ENCODE measurements around the gene CXXC4. TPM values are rescaled to one million over a fixed set of nuclear protein-coding genes. Genes with fewer than 3 reads are reported as not detected.

CXXC4 gene
- total RNA-seq, 1 experiment from 2014 or later: 4.2 TPM

DNA sequence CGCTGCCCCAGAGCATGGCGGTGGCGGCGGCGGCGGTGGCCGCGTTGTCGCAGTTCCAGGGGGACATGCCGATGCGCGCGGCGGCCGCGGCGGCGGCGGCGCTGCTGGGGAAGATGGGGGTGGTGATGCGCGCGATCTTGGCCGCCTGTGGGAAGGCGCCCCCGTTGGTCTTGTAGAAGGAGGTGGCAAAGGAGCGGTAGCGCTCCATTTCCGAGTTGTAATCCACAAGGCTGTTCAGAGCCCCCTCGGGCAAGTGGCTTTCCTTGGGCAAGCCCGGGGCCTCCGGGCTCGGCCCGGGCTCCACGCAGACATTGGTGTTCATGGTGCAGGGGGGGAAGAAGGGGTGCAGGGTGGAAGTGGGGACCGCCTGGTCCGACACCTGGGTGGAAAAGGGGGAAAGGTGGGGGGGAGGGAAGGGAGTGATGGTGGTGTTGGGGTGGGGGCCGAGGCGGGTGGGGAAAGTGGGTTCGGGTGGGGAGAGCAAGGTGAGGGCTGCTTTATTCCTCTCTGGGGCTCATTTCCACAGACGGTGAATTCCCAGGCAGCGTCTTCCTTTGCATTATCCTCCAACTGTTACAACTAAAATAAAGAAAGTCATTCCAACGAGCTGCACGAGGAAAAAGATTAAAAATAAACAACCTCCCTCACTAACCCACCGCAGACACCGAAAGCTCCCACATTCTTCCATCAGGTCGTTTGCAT is 3.1 kb downstream of the CXXC4 start:
- no peak overlapping the region for H2BK15ac ChIP-seq (ENCODE audit: low read depth, low read length)
- H3K9ac ChIP-seq (ENCODE audit: extremely low read depth, insufficient read length, low read length): peak overlapping the region; percentile 65
- no peak overlapping the region for H2AK5ac ChIP-seq (ENCODE audit: insufficient read length, low read length)
- H3K4me1 Mint-ChIP-seq: peaks cover 57 to 63% of the 10 kb centered on the region in 2 experiments
- no peak overlapping the region for H2BK12ac ChIP-seq (ENCODE audit: insufficient read length, low read depth, low read length)
- H3K4ac ChIP-seq (ENCODE audit: low read depth, low read length): no peak overlapping the region
- no peak overlapping the region for H4K8ac ChIP-seq (replicated peaks; ENCODE audit: insufficient read length, low read depth, low read length)
- H3K4me2 ChIP-seq (ENCODE audit: insufficient read depth, insufficient read length, low read length): peak overlapping the region; percentile 98
- no peak overlapping the region for H2BK5ac ChIP-seq (ENCODE audit: insufficient read length, low read length)
- no peaks in the 10 kb centered on the region for H4K20me1 ChIP-seq (ENCODE audit: control insufficient read depth, insufficient read depth, insufficient read length)
- no peak overlapping the region for H2BK120ac ChIP-seq (ENCODE audit: low read depth, low read length, poor library complexity, severe bottlenecking)
- no peak overlapping the region for H2BK20ac ChIP-seq (ENCODE audit: low read depth, low read length, poor library complexity, severe bottlenecking)
- H3K27ac ChIP-seq (ENCODE audit: insufficient read length, low read depth, low read length): peak overlapping the region; percentile 24
- H2AFZ ChIP-seq (ENCODE audit: low read length): no peak overlapping the region
- H3T11ph ChIP-seq (ENCODE audit: low read length): no peak overlapping the region
- peak; percentile 59 for DNase-seq
- no peaks in the 10 kb centered on the region; a peak in 2 of 7 replicates for H3K36me3 Mint-ChIP-seq (ENCODE audit: insufficient read depth in 1 of 3, low read depth in 3 of 3)
- H4K91ac ChIP-seq (ENCODE audit: insufficient read length, low read depth, low read length): no peak overlapping the region
- H3K79me1 ChIP-seq (ENCODE audit: insufficient read depth, low read depth, low read length, poor library complexity, severe bottlenecking): no peaks in the 10 kb centered on the region
- H3K9me3 ChIP-seq (ENCODE audit: control insufficient read depth, low read depth, low read length): no peaks in the 10 kb centered on the region
- no peak overlapping the region for H3K23ac ChIP-seq (ENCODE audit: insufficient read length, low read depth, low read length)
- H3K27me3 Mint-ChIP-seq (ENCODE audit: low read depth): peaks cover 5% of the 10 kb centered on the region
- H3K27me3 ChIP-seq (ENCODE audit: insufficient read depth, low read length): no peaks in the 10 kb centered on the region
- H3K18ac ChIP-seq (ENCODE audit: insufficient read length, low read depth, low read length): peak overlapping the region; percentile 87
- TF ChIP-seq, protein P1, sequence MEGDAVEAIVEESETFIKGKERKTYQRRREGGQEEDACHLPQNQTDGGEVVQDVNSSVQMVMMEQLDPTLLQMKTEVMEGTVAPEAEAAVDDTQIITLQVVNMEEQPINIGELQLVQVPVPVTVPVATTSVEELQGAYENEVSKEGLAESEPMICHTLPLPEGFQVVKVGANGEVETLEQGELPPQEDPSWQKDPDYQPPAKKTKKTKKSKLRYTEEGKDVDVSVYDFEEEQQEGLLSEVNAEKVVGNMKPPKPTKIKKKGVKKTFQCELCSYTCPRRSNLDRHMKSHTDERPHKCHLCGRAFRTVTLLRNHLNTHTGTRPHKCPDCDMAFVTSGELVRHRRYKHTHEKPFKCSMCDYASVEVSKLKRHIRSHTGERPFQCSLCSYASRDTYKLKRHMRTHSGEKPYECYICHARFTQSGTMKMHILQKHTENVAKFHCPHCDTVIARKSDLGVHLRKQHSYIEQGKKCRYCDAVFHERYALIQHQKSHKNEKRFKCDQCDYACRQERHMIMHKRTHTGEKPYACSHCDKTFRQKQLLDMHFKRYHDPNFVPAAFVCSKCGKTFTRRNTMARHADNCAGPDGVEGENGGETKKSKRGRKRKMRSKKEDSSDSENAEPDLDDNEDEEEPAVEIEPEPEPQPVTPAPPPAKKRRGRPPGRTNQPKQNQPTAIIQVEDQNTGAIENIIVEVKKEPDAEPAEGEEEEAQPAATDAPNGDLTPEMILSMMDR (conservative IDR thresholded peaks at IDR 0.05): no peak
- H3K27ac Mint-ChIP-seq: peak overlapping the region; percentile 96 to 98 (median 97)
- H3K79me2 ChIP-seq (ENCODE audit: insufficient read depth, low read length): no peaks in the 10 kb centered on the region
- H3K23me2 ChIP-seq (ENCODE audit: insufficient read length, low read depth, low read length, poor library complexity, severe bottlenecking): peaks cover 21% of the 10 kb centered on the region
- no peaks in the 10 kb centered on the region for H3K9me3 Mint-ChIP-seq
- no peak overlapping the region for H4K5ac ChIP-seq (ENCODE audit: insufficient read length, low read depth, low read length)
- H3K4me3 Mint-ChIP-seq: peak overlapping the region; percentile 88 to 91
- H3K56ac ChIP-seq (ENCODE audit: insufficient read length, low read depth, low read length): no peak overlapping the region
- WGBS (ENCODE audit: extremely low coverage, insufficient read length, low lambda C conversion rate): no CpG with 5 or more reads among the region's 47 CpGs
- H3K14ac ChIP-seq (ENCODE audit: insufficient read depth, low read length): peak overlapping the region; percentile 76; the same call in 1 of the 2 replicates
- peaks cover 2% of the 10 kb centered on the region for H3K4me1 ChIP-seq (ENCODE audit: insufficient read depth, low read length)
